OCI-M2 (cell line): ENCODE results near the gene UPK1B.

Experiments
- DNase-seq: peaks from one replicate; lab custom pipeline; 2025; ENCODE audit not compliant: unreplicated experiment; lab: John Stamatoyannopoulos, UW

Gene UPK1B

GRCh38 chr3:119175872-119176756 lies 2.7 kb downstream of the UPK1B start:
- DNase-seq = no peak

GRCh38 chr3:119176778-119177177 lies 3.4 kb downstream of the UPK1B start:
- DNase-seq = no peak

GRCh38 chr3:119177321-119177720 lies 3.9 kb downstream of the UPK1B start:
- no peak for DNase-seq

GRCh38 chr3:119181765-119182164 lies 8.4 kb downstream of the UPK1B start:
- DNase-seq = no peak

GRCh38 chr3:119184111-119184510 lies 10.7 kb downstream of the UPK1B start:
- no peak for DNase-seq

GRCh38 chr3:119184796-119185570 lies 11.6 kb downstream of the UPK1B start:
- no peak for DNase-seq

- no peak for DNase-seq
Observed at GRCh38 chr3:119187266-119187665, 13.9 kb downstream of the UPK1B start.

GRCh38 chr3:119191800-119192199 lies 18.4 kb downstream of the UPK1B start:
- no peak for DNase-seq

- DNase-seq = no peak
Observed at GRCh38 chr3:119194237-119195150, 21.1 kb downstream of the UPK1B start.

- DNase-seq = no peak
Observed at GRCh38 chr3:119195151-119195476, 21.7 kb downstream of the UPK1B start.

GRCh38 chr3:119195911-119196310 lies 22.5 kb downstream of the UPK1B start:
- no peak for DNase-seq

GRCh38 chr3:119205209-119205608 lies 31.8 kb downstream of the UPK1B start:
- no peak for DNase-seq

- DNase-seq = no peak
Observed at GRCh38 chr3:119205685-119206084, 32.3 kb downstream of the UPK1B start.

- DNase-seq = no peak
Observed at GRCh38 chr3:119206611-119207511, 33.5 kb downstream of the UPK1B start.

- DNase-seq = no peak
Observed at GRCh38 chr3:119207512-119207875, 34.1 kb downstream of the UPK1B start.

GRCh38 chr3:119211193-119211592 lies 37.8 kb downstream of the UPK1B start:
- peak; percentile 43 for DNase-seq

- DNase-seq = no peak
Observed at GRCh38 chr3:119211803-119212202, 38.4 kb downstream of the UPK1B start.

- DNase-seq = no peak
Observed at GRCh38 chr3:119219069-119219468, 45.7 kb downstream of the UPK1B start.

GRCh38 chr3:119220198-119220597 lies 46.8 kb downstream of the UPK1B start:
- no peak for DNase-seq

- no peak for DNase-seq
Observed at GRCh38 chr3:119220970-119221667, 47.7 kb downstream of the UPK1B start.
